GM06990 (cell line): Measurements from ENCODE around the gene KRTAP9-7.
"Not testable (repeated sequence)": the region's sequence is repeated elsewhere in the genome, so short reads cannot be mapped to it uniquely, and the experiment has no call there.

Experiments used
- DNase-seq: peaks from one replicate; pipeline ENCODE4 v3.0.0-alpha.2; 2011; ENCODE audit not compliant: insufficient read length; ENCODE audit errors: extremely low read depth
- H3K27me3 ChIP-seq: replicated peaks from 2 replicates; pipeline ENCODE4 v1.6.0; 2011; ENCODE audit warnings: low read length; ENCODE audit not compliant: control insufficient read depth, insufficient read depth
- H3K36me3 ChIP-seq: 2 replicates; pipeline ENCODE4 v1.5.1; 2011; ENCODE audit warnings: low read length; ENCODE audit not compliant: control insufficient read depth, insufficient read depth
- H3K4me3 ChIP-seq: replicated peaks from 2 replicates; pipeline ENCODE4 v1.5.1; 2011; ENCODE audit warnings: low read depth, mild to moderate bottlenecking, control low read depth, low read length
- TF ChIP-seq, protein P1 (sequence below): IDR thresholded peaks from 2 replicates; pipeline ENCODE4 v1.5.1; 2011; ENCODE audit warnings: low read length, control low read depth, mild to moderate bottlenecking, inconsistent platforms; ENCODE audit not compliant: insufficient read depth, poor library complexity, severe bottlenecking

Gene KRTAP9-7

DNA sequence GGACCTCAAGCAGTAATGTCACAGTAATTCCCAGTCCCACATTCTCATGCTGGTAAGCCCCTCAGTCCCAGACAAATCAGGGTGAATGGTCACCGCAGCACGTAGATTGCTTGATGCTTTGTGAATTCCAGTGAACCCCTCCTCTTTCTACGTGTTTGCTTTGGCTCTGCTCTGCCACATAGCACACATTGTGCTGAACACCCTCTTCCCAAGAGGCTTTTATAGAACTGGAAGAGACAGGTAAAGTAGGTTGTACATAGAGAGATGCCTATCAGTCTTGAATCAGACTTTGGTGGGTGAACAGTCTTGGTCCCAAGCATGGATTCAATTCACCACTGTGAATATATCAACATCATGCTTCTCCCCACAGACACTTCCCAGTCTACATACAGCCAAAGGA, 10.9 kb upstream of the KRTAP9-7 start:
- H3K4me3 ChIP-seq: no peak overlapping the region
- H3K27me3 ChIP-seq: no peaks in the 10 kb centered on the region
- no peak for DNase-seq
- no peaks in the 10 kb centered on the region for H3K36me3 ChIP-seq
- TF ChIP-seq, protein P1, sequence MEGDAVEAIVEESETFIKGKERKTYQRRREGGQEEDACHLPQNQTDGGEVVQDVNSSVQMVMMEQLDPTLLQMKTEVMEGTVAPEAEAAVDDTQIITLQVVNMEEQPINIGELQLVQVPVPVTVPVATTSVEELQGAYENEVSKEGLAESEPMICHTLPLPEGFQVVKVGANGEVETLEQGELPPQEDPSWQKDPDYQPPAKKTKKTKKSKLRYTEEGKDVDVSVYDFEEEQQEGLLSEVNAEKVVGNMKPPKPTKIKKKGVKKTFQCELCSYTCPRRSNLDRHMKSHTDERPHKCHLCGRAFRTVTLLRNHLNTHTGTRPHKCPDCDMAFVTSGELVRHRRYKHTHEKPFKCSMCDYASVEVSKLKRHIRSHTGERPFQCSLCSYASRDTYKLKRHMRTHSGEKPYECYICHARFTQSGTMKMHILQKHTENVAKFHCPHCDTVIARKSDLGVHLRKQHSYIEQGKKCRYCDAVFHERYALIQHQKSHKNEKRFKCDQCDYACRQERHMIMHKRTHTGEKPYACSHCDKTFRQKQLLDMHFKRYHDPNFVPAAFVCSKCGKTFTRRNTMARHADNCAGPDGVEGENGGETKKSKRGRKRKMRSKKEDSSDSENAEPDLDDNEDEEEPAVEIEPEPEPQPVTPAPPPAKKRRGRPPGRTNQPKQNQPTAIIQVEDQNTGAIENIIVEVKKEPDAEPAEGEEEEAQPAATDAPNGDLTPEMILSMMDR: no peak

- Histone ChIP-seq H3K27me3 (no peaks in the 10 kb centered on the region), H3K4me3 (no peak within 1 kb of the TSS), H3K36me3 (no peaks in the 10 kb centered on the region)
- TF ChIP-seq, protein P1: no peak
- no peak for DNase-seq
These were observed 10.4 kb upstream of the KRTAP9-7 start, which contains the start of gene KRTAP9-6 for GRCh38 chr17:41265078-41265477. Gene KRTAP9-6, plus strand, starts transcription at chr17:41265378. Its CDS starts 0 bp downstream, at chr17:41265378.

DNA sequence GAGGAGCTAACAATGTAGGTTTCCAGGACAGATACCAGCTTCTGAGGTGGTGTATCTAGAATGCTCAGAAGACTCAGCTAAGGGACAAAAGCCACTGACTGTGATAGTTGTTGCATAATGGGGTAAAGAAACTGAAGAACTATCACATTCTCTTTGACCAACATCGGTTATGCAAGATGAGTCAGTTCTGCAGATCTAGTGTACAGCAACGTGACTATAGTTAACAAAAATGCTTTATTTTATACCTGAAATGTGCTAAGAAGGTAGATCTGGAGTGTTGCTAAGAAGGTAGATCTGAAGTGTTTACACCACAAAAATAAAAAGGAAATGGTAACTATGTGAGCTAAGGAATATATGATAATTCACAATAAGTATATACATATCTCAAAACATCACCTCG, 7.8 kb upstream of the KRTAP9-7 start:
- no peak for DNase-seq
- TF ChIP-seq, protein P1: no peak
- H3K27me3 ChIP-seq: no peaks in the 10 kb centered on the region

GRCh38 chr17:41271323-41271722, 4.2 kb upstream of the KRTAP9-7 start:
- H3K4me3 ChIP-seq: not testable (repeated sequence)

More for the DNA sequence above, 7.8 kb upstream of the KRTAP9-7 start:
- Histone ChIP-seq H3K36me3 (no peaks in the 10 kb centered on the region), H3K4me3 (no peak overlapping the region)

GRCh38 chr17:41271858-41272257, 3.6 kb upstream of the KRTAP9-7 start:
- H3K4me3 ChIP-seq: no peak overlapping the region
- DNase-seq: no peak
- TF ChIP-seq, protein P1: no peak
- H3K36me3 ChIP-seq: no peaks in the 10 kb centered on the region
- H3K27me3 ChIP-seq: no peaks in the 10 kb centered on the region; the same call in 1 of the 2 replicates

More at GRCh38 chr17:41271323-41271722, 4.2 kb upstream of the KRTAP9-7 start:
- not testable (repeated sequence) for H3K27me3 ChIP-seq, DNase-seq, H3K36me3 ChIP-seq

GRCh38 chr17:41278176-41278955, 2.9 kb downstream of the KRTAP9-7 start:
- no peaks in the 10 kb centered on the region for H3K36me3 ChIP-seq
- H3K27me3 ChIP-seq: no peaks in the 10 kb centered on the region; the same call in 1 of the 2 replicates
- DNase-seq: no peak
- TF ChIP-seq, protein P1: no peak
- H3K4me3 ChIP-seq: no peak overlapping the region
